Prostate gland (tissue), 2 donors: Measurements from ENCODE around the gene GRHPR. TPM values are rescaled to one million over a fixed set of nuclear protein-coding genes. Genes with fewer than 3 reads are reported as not detected.

Source experiments
- DNase-seq: peaks from one replicate; pipeline ENCODE4 v3.0.0-alpha.2; 2019; ENCODE audit warnings: low spot score
- H3K27ac ChIP-seq, 2 donors: fragments of 200-600 bp; sonication (generic); 2 replicates each; pipeline ENCODE4 v1.5.1; 2017 to 2019
- H3K27me3 ChIP-seq: fragments of 200-600 bp; sonication (generic); replicated peaks from 2 replicates; pipeline ENCODE4 v1.5.1; 2019; ENCODE audit not compliant: insufficient read depth
- H3K36me3 ChIP-seq, 2 donors: fragments of 200-600 bp; sonication (generic); 1 replicate in 1 of 2; 2 replicates in 1 of 2; pipeline versions ENCODE4 v1.5.1 to v1.8.1; 2017 to 2019
- H3K4me1 ChIP-seq: fragments of 200-600 bp; sonication (generic); replicated peaks from 2 replicates; pipeline ENCODE4 v1.5.1; 2019
- H3K4me3 ChIP-seq, 2 donors: fragments of 200-600 bp; sonication (generic); 2 replicates each; pipeline ENCODE4 v1.5.1; 2017 to 2019
- H3K9me3 ChIP-seq: fragments of 200-600 bp; sonication (generic); 2 replicates; pipeline ENCODE4 v1.5.1; 2017
- POLR2A ChIP-seq: fragments of 450-650 bp; IDR thresholded peaks from one replicate; pipeline ENCODE4 v1.6.1; 2016; ENCODE audit warnings: antibody characterized with exemption, mild to moderate bottlenecking
- POLR2AphosphoS5 ChIP-seq: sonication (generic); formaldehyde crosslinking; IDR thresholded peaks from one replicate; pipeline ENCODE4 v1.6.1; 2017; ENCODE audit warnings: antibody characterized with exemption
- WGBS: methylation state at CpG from one replicate; pipeline ENCODE4 v1.1.5; 2018; 5-methylcytosine and 5-hydroxymethylcytosine counted together
- intact Hi-C: fragments of 100-400 bp; cut with DNase I; formaldehyde crosslinking; loops from one replicate; pipeline ENCODE4 v1.14.2; 2022
- total RNA-seq, 2 donors: library from RNA; depleted of rRNA; stranded (reverse); fragments of >200 nt; gene quantifications; one replicate each; pipeline ENCODE4 v1.1.0, GENCODE V29; 2016
- TF ChIP-seq, protein P1 (sequence below), 4 experiments: fragments of 200-600 bp in 2 of 4; fragments of 450-650 bp in 2 of 4; sonication (generic) in 2 of 4; IDR thresholded peaks; 1 replicate in 3 of 4; 2 replicates in 1 of 4; pipeline ENCODE4 v1.5.1; 2016 to 2019; ENCODE audit warnings: antibody characterized with exemption in 4 of 4, mild to moderate bottlenecking in 2 of 4, moderate library complexity in 2 of 4

GRHPR gene
- 100 to 1,000 TPM; 191 to 275 TPM for total RNA-seq

DNA sequence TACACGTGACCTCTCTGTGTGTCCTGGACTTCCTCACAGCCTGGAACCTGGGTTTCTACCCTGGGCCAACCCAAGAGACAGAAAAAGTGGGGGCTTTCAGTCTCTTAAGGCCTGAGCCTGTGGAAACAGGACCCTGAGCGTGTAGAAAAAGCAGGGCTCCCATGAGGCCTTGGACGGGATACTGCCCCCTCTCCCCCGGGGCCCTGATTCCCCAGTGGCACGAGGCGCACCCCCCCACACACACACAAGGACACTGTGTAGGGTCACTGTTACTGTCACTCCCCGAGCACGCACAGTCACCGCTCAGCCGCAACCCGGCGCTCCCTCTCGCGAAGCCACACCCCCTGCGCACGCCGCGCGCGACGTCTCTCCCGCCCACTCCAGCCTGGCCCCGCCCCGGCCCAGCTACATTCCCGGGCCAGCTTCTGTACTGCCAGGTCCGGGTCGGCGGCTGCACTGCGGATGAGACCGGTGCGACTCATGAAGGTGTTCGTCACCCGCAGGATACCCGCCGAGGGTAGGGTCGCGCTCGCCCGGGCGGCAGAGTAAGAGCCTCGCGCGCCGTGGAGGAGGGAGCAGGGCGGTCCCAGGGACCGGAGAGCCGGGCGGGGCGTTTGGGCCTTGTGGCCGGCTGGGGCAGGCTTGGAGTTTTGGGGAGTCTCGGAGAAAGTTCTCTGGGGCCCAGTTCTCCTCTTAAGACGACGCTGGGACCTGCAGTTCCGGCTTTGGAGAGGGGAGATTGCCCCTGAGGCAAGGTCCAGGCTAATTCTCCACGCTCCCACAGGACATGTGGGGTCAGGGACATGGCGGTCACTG is at the start of gene GRHPR:
Gene GRHPR (plus strand): TSS at position 408 of the 816 bp plus-strand sequence. CDS start 55 bp downstream, at position 463.
- Histone ChIP-seq H3K4me3 (peak within 1 kb of the TSS; percentile 70 to 89), H3K36me3 (no peaks in the 10 kb centered on the region), H3K9me3 (no peaks in the 10 kb centered on the region), H3K4me1 (peaks cover 14% of the 10 kb centered on the region), H3K27ac (peak within 1 kb of the TSS; percentile 79 to 86), H3K27me3 (no peaks in the 10 kb centered on the region)
- under 1% methylated on average over 47 of the region's 56 CpGs for WGBS
- DNase-seq, result peak; percentile 87
- intact Hi-C loops, result no loop called here
- TF ChIP-seq POLR2AphosphoS5, result peak; percentile 89
- TF ChIP-seq, protein P1, sequence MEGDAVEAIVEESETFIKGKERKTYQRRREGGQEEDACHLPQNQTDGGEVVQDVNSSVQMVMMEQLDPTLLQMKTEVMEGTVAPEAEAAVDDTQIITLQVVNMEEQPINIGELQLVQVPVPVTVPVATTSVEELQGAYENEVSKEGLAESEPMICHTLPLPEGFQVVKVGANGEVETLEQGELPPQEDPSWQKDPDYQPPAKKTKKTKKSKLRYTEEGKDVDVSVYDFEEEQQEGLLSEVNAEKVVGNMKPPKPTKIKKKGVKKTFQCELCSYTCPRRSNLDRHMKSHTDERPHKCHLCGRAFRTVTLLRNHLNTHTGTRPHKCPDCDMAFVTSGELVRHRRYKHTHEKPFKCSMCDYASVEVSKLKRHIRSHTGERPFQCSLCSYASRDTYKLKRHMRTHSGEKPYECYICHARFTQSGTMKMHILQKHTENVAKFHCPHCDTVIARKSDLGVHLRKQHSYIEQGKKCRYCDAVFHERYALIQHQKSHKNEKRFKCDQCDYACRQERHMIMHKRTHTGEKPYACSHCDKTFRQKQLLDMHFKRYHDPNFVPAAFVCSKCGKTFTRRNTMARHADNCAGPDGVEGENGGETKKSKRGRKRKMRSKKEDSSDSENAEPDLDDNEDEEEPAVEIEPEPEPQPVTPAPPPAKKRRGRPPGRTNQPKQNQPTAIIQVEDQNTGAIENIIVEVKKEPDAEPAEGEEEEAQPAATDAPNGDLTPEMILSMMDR (IDR thresholded peaks at IDR 0.05), result peak in 1 of 4 experiments; percentile 8
- peak; percentile 80 for TF ChIP-seq POLR2A

DNA sequence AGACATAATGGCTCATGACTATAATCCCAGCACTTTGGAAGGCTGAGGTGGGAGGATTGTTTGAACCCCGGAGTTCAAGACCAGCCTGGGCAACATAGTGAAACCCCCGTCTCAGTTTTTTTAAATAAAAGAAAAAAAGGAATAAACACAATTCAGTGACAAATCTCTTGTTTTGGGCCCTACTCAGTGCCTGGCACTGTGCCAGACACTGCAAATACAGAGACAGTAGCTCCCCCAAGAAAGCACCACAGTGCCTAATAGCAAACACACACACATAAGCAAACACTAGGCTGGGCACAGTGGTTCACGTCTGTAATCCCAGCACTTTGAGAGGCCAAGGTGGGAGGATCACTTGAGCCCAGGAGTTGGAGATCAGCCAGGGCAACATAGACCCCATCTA is 49.7 kb upstream of the GRHPR start:
- H3K4me3 ChIP-seq, result no peak overlapping the region
- TF ChIP-seq, protein P1 (IDR thresholded peaks at IDR 0.05), result no peak
- TF ChIP-seq POLR2A, result no peak
- no peak for TF ChIP-seq POLR2AphosphoS5
- WGBS, result 77% methylated on average over 3 of the region's 3 CpGs

DNA sequence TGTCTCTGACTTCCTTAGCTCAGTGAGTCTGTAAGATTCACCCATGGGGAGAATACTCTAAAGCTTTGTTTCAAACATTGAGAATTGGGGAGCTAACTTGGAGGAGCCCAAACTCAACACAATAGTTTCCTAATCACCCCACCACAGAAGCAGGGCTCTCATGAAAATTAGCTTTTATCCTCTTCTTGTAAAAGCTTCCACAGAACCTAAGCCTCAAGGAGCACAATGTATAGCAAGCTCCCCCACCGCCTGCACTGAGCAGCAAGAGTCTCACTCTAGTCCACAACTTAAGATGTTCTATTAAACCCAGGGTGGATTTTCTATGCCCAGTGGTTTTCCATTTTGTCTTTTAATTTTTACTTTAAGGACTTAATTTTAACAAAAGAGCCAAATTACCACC is 48.9 kb upstream of the GRHPR start:
- 85% methylated on average over 1 of the region's 1 CpG for WGBS
- Histone ChIP-seq H3K36me3 (no peaks in the 10 kb centered on the region), H3K27ac (no peak overlapping the region), H3K9me3 (no peaks in the 10 kb centered on the region), H3K4me3 (no peak overlapping the region), H3K4me1 (no peaks in the 10 kb centered on the region), H3K27me3 (no peaks in the 10 kb centered on the region)
- intact Hi-C loops, result no loop called here
- TF ChIP-seq POLR2A, result no peak
- TF ChIP-seq, protein P1 (IDR thresholded peaks at IDR 0.05), result no peak
- TF ChIP-seq POLR2AphosphoS5, result no peak
- no peak for DNase-seq

More for the DNA sequence above, 49.7 kb upstream of the GRHPR start:
- no peaks in the 10 kb centered on the region for H3K9me3 ChIP-seq
- no peak for DNase-seq
- no peaks in the 10 kb centered on the region for H3K4me1 ChIP-seq
- H3K27me3 ChIP-seq, result no peaks in the 10 kb centered on the region
- H3K36me3 ChIP-seq, result no peaks in the 10 kb centered on the region
- intact Hi-C loops, result no loop called here
- H3K27ac ChIP-seq, result no peak overlapping the region

DNA sequence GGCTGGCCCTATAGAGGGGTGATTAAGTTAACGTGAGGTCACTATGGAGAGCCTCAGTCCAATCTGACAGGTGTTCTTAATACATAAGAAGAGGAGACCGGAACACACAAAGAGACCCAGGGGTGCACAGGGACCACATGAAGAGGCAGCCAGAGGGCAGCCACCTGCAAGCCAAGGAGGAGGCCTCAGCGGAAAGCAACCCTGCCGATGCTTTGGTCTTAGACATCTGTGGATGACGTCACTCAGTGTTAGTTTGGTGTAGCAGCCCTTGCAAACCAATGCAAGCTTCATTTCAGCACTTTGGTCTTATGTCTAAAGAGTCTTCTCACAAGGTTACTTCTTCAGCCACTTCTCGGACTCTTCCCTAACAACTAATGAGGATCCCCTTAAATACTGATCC is 47.6 kb upstream of the GRHPR start:
- WGBS, result 94% methylated on average over 6 of the region's 6 CpGs
- DNase-seq, result no peak
- intact Hi-C loops, result no loop called here

More for the DNA sequence above, 47.6 kb upstream of the GRHPR start:
- TF ChIP-seq, protein P1 (IDR thresholded peaks at IDR 0.05), result no peak
- TF ChIP-seq POLR2AphosphoS5, result no peak
- TF ChIP-seq POLR2A, result no peak
- no peaks in the 10 kb centered on the region for H3K9me3 ChIP-seq
- no peaks in the 10 kb centered on the region for H3K4me1 ChIP-seq
- no peaks in the 10 kb centered on the region for H3K36me3 ChIP-seq
- H3K4me3 ChIP-seq, result no peak overlapping the region
- no peaks in the 10 kb centered on the region for H3K27me3 ChIP-seq
- H3K27ac ChIP-seq, result no peak overlapping the region
